Duodenal mucosa (tissue), 2 donors: Measurements from ENCODE around the gene TTC39A.
A peak's percentile ranks its signal among the peaks of the same experiment; 100 is the strongest.

Source experiments
- H3K27ac ChIP-seq: one replicate; pipeline ENCODE4 v1.7.0; 2013; ENCODE audit warnings: low read depth, low read length
- H3K27me3 ChIP-seq, 2 donors: one replicate each; pipeline ENCODE4 v1.7.0; 2013; ENCODE audit warnings: low read length in 2 of 2, control low read depth in 1 of 2; ENCODE audit not compliant: insufficient read depth in 2 of 2, control insufficient read depth in 1 of 2
- H3K36me3 ChIP-seq, 2 donors: one replicate each; pipeline ENCODE4 v1.7.0; 2013; ENCODE audit warnings: low read length in 2 of 2, control low read depth in 1 of 2; ENCODE audit not compliant: insufficient read depth in 2 of 2, control insufficient read depth in 1 of 2
- H3K4me1 ChIP-seq, 2 donors: one replicate each; pipeline ENCODE4 v1.7.0; 2013; ENCODE audit warnings: low read length in 2 of 2, control low read depth in 1 of 2; ENCODE audit not compliant: insufficient read depth in 2 of 2, control insufficient read depth in 1 of 2
- H3K4me3 ChIP-seq, 2 donors: one replicate each; pipeline ENCODE4 v1.7.0; 2013; ENCODE audit warnings: low read length in 2 of 2, low read depth in 1 of 2
- H3K9ac ChIP-seq, 2 donors: one replicate each; pipeline ENCODE4 v1.7.0; 2013; ENCODE audit warnings: low read length in 2 of 2, low read depth in 1 of 2
- H3K9me3 ChIP-seq, 2 donors: one replicate each; pipeline ENCODE4 v1.7.0; 2013; ENCODE audit warnings: low read length in 2 of 2, control low read depth in 1 of 2; ENCODE audit not compliant: control insufficient read depth in 1 of 2

Gene TTC39A

DNA sequence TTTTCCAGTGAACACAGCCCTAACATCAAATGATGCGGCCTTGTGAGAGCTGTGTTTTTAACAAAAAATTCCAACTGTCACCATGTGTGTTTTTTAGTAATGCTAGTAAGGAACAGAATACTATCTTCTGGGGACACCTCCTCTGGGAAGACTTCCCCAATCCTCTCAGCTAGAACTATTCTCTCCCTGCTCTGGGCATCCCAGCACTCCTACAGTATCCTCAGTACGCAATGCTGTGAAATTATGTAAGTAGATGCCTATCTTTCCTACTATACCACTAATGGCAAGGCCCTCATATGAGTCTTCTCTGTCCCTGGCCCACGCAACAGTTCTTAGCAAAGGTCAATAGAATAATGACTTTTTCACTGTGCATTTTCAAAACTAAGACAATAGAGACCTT lies 19.5 kb upstream of the TTC39A start:
- H3K36me3 ChIP-seq, result peaks cover 0 to 4% of the 10 kb centered on the region in 2 donors
- H3K4me1 ChIP-seq, result peaks cover 0 to 5% of the 10 kb centered on the region in 2 donors
- no peak overlapping the region for H3K27ac ChIP-seq
- peaks cover 6 to 7% of the 10 kb centered on the region in 2 donors for H3K27me3 ChIP-seq
- no peak overlapping the region for H3K4me3 ChIP-seq
- H3K9me3 ChIP-seq, result no peaks in the 10 kb centered on the region
- H3K9ac ChIP-seq, result no peak overlapping the region

DNA sequence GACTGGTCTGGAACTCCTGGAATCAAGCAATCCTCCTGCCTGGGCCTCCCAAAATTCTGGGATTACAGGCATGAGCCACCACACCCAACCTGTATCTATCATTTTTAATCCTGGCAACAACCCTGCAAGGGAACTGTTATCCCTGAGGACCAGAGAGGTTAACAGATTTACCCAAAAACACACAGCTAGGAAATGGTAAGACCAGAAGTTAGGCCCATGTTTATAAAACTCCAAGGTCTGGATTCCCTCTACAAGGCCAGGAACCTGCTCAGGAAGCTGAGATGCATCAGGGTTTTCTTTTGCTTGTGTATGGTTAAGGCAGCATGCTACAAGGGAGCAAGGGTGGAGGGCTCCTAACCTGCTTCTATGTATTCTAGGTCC lies 17.8 kb upstream of the TTC39A start:
- H3K4me3 ChIP-seq, result no peak overlapping the region
- peaks cover 0 to 11% of the 10 kb centered on the region in 2 donors for H3K4me1 ChIP-seq
- H3K36me3 ChIP-seq, result no peaks in the 10 kb centered on the region
- no peak overlapping the region for H3K27ac ChIP-seq
- H3K27me3 ChIP-seq, result peaks cover 18 to 21% of the 10 kb centered on the region in 2 donors
- H3K9me3 ChIP-seq, result no peaks in the 10 kb centered on the region
- no peak overlapping the region for H3K9ac ChIP-seq

DNA sequence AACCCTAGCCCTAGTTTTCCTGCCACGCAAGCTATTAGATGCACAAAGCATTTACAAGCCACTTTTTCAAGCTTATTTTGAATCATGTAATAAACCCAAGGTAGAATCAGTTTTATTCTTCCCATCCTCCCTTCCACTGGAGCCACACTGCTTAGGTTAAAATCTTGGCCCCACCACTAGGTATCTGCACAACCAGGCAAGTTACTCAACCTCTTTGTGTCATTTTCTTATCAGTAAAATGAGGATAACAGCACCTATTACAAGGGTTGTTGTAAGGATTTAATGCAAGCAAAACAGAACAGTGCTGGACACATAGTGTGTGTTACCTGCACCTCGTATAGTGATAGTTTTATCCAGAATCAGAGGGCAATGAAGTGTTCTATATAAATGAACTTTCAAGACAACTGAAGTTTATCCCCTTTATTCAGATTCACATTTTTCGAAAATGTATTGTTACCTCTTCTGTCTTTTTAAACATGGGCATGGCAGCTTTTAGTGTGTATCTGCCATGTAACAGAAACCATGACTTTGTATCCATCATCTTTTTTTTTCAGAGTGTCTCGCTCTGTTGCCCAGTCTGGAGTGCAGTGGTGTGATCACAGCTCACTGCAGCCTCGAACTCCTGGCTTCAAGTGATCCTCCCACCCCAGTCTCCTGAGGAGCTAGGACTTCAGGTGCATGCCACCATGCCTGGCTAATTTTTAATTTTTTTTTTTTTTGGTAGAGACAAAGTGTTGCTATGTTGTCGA lies 17.2 kb upstream of the TTC39A start:
- H3K4me3 ChIP-seq, result no peak overlapping the region
- H3K9me3 ChIP-seq, result no peaks in the 10 kb centered on the region
- H3K36me3 ChIP-seq, result no peaks in the 10 kb centered on the region
- no peak overlapping the region for H3K9ac ChIP-seq
- peaks cover 18 to 27% of the 10 kb centered on the region in 2 donors for H3K27me3 ChIP-seq
- peaks cover 0 to 11% of the 10 kb centered on the region in 2 donors for H3K4me1 ChIP-seq
- H3K27ac ChIP-seq, result no peak overlapping the region

DNA sequence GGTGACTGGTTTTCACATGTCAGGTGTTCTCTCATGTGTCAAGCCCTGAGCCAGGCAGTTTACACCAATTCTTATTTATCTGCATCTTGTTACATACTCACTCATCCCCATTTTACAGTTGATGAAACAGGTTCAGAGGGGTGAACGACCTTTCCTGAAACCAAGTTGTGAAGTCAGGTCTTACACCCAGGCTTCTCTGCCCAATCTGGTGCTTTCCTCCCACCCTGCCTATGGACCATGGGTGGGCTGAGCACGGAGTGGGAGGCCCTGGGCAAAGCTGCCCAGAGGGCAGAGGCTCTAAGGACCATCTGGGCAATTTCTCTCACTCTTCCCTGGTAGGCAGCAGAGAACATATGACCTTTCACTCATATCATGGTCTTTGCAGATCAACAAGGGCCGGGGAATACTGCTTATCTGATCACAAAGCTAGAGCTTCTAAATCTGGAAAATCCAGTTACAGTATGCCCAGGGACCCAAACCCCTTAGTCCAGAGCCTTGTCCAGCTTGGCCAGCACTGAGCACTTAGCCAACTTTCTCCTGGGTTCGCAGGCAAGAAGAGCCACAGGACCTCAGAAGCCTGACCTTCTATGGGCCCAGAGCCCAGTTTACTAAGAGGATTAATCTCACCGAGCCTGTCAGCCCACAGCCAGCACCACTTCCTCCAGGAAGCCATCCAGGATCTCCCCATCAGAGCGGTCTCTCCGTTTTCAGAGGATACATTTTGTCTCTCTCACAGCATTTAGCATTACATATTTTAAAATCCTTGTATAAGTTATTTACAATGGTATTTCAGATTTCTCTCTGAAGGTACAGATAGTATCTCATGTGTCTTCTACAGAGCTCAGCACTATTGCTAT lies 16.0 kb upstream of the TTC39A start:
- Histone ChIP-seq H3K27ac (no peak overlapping the region), H3K9me3 (no peaks in the 10 kb centered on the region), H3K9ac (no peak overlapping the region), H3K4me1 (peaks cover 0 to 11% of the 10 kb centered on the region in 2 donors), H3K27me3 (peaks cover 18 to 28% of the 10 kb centered on the region in 2 donors), H3K36me3 (no peaks in the 10 kb centered on the region), H3K4me3 (no peak overlapping the region)

DNA sequence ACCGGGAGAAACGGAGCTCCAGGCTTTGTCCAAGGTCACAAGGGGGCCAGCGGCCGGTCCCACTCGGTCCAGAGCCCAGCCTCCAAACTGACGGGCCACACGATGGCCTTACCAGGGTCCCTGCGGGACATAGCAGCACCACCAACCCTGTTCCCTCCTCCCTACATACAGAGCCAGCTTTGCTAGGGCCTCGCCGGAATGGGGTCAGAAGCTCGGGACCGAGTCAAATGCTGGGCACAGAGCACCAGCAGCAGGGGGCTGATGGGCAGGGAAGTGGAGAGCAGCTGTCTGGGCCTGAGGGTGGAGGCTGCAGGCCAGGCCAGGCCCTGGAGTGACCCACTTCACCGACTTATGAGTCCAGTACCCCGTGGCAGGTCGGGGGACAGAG lies 14.9 kb upstream of the TTC39A start:
- H3K4me3 ChIP-seq, result no peak overlapping the region
- H3K9me3 ChIP-seq, result no peaks in the 10 kb centered on the region
- H3K36me3 ChIP-seq, result no peaks in the 10 kb centered on the region
- peaks cover 18 to 28% of the 10 kb centered on the region in 2 donors for H3K27me3 ChIP-seq
- H3K4me1 ChIP-seq, result peaks cover 0 to 11% of the 10 kb centered on the region in 2 donors
- no peak overlapping the region for H3K27ac ChIP-seq
- H3K9ac ChIP-seq, result no peak overlapping the region

DNA sequence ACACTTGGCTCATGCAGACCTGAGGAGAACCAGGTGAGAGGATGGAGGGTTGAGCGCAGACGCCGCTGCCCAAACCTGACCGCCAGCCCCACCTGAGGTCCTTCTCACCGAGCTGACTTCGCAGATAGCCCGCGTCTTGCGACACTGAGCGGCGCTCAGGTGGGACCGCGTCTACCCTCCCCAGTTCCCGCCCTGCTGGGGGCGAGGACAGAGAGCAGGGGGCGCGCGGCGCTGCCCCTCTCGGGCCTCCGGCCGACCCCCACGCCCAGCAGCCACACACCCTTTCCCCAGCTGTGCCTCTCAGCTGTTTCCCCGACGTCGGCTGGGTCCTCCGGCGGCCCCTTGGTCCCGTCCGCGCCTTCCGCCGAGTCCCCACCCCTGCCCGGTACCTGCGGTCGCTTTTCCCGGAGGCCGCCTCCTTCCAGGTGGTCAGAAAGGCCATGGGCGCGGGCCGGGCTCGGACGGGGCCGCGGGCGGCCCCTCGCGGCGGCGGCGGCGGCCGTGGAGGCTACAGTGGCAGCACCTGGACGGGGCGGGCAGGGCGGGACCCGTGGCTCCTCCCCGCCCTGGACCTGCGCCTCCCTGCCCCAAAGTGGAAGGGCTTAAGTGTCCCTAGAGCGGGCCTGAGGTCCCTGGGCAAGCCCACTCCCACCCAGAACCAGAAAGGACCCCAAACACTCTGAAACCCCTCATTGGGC lies 14.4 kb upstream of the TTC39A start:
- no peaks in the 10 kb centered on the region for H3K9me3 ChIP-seq
- peak overlapping the region in 1 of 2 donors; percentile 30 for H3K9ac ChIP-seq
- H3K36me3 ChIP-seq, result no peaks in the 10 kb centered on the region
- peaks cover 18 to 28% of the 10 kb centered on the region in 2 donors for H3K27me3 ChIP-seq
- no peak overlapping the region for H3K27ac ChIP-seq
- peak overlapping the region; percentile 48 to 58 for H3K4me3 ChIP-seq
- H3K4me1 ChIP-seq, result peaks cover 0 to 11% of the 10 kb centered on the region in 2 donors

DNA sequence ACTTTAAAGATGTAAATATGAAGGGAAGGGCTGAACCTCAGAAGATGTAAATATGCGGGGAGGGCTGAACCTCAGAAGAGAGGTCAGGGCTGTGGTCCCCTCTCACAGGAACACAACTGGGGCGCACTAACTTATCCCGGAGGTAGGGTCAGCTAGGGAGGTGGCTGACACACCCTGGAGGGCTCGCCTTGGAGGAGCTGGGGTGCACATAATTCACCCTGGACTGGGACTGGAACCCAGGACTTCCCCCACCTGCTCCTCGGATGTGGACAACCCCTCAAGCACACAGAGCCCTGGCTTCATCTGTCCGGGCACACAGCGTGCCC lies 13.9 kb upstream of the TTC39A start:
- H3K4me1 ChIP-seq, result peaks cover 0 to 11% of the 10 kb centered on the region in 2 donors
- H3K27me3 ChIP-seq, result peaks cover 18 to 28% of the 10 kb centered on the region in 2 donors
- no peaks in the 10 kb centered on the region for H3K9me3 ChIP-seq
- no peaks in the 10 kb centered on the region for H3K36me3 ChIP-seq
- no peak overlapping the region for H3K27ac ChIP-seq
- peak overlapping the region in 1 of 2 donors; percentile 30 for H3K9ac ChIP-seq
- peak overlapping the region in 1 of 2 donors; percentile 58 for H3K4me3 ChIP-seq

DNA sequence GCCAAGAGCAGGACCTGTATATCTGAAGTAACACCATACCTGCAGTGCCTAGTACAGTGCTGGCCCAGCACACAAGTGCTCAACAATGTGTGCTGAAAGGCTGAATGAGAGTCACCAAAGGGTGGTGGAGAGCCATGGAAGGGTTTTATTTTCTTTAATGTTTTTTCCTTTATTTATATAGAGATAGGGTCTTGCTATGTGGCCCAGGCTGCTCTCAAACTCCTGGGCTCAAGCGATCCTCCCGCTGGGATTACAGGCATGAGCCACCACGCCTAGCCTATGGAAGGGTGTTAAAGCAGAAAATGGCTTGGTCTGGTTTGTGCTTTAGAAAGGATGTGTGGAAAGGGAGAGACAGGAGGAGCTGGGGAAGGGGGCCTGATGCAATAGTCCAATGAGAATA lies 13.3 kb upstream of the TTC39A start:
- H3K4me3 ChIP-seq, result no peak overlapping the region
- no peaks in the 10 kb centered on the region for H3K36me3 ChIP-seq
- no peak overlapping the region for H3K27ac ChIP-seq
- H3K9ac ChIP-seq, result no peak overlapping the region
- H3K27me3 ChIP-seq, result peaks cover 18 to 28% of the 10 kb centered on the region in 2 donors
- H3K9me3 ChIP-seq, result no peaks in the 10 kb centered on the region
- peaks cover 0 to 11% of the 10 kb centered on the region in 2 donors for H3K4me1 ChIP-seq

DNA sequence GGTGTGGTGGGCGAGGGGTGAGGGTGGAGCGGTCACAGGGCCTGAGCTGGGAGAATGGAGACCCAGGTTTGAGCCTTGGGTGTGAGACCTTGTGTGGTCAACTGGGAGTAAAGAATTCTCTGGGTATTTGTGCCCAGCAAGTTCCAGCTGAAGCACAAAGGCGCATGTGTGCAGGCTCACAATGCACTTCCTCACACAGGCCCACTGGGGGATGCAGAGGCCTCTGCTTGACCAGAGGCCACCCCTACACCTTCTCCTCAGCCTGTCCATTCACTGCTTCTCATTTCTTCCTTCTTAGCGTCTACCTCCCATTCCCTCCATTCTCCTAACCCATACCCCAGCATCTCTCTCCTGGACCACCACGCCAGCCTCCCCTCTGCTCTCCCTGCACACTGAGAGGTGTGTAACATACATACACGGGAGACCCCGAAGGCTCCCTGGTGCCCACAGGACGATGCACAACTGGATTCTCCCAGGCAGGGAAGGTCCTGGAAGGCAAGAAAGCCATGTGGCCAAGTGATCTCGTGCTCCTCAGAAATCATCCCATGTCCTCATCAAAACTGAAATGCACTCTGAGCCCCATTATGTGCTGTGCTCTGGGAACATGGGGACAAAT lies 12.3 kb upstream of the TTC39A start:
- H3K9ac ChIP-seq, result no peak overlapping the region
- peaks cover 0 to 11% of the 10 kb centered on the region in 2 donors for H3K4me1 ChIP-seq
- H3K36me3 ChIP-seq, result no peaks in the 10 kb centered on the region
- no peak overlapping the region for H3K27ac ChIP-seq
- H3K4me3 ChIP-seq, result no peak overlapping the region
- no peaks in the 10 kb centered on the region for H3K9me3 ChIP-seq
- peaks cover 18 to 28% of the 10 kb centered on the region in 2 donors for H3K27me3 ChIP-seq
